Skin epidermis (tissue), 12 donors: Measurements from ENCODE around the gene XRCC5.
"Not testable (repeated sequence)": the region's sequence is repeated elsewhere in the genome, so short reads cannot be mapped to it uniquely, and the experiment has no call there.

Experiments used
- H3K27ac ChIP-seq, 21 experiments: fragments of 200-600 bp; sonication (generic) in 11 of 21; one replicate each; pipeline ENCODE4 v1.5.0; 2020; ENCODE audit warnings: mild to moderate bottlenecking in 3 of 21, inconsistent platforms in 2 of 21, moderate library complexity in 2 of 21
- H3K4me3 ChIP-seq, 7 experiments: fragments of 200-600 bp; sonication (generic) in 2 of 7; one replicate each; pipeline ENCODE4 v1.5.0; 2020; ENCODE audit warnings: inconsistent platforms in 2 of 7, mild to moderate bottlenecking in 2 of 7, moderate library complexity in 1 of 7

The XRCC5 gene

DNA sequence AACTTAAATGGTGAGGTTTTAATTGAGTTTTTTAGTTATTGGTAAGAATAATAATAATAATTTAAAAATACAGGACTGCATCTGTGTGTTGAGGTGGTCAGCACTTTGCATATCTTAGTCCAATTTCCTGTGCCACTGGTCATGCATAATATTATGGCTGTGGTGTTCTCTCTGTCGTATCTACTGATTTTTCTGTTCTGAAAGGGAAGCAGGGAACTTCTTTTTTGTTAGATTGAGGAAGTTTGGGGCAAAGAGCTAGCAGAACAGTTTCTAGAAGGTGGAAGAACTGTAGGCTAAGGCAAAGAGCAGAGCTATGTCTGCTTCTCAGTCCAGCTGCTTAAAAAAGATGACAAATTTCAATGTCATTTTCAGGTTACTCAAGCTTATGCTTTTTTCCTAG lies 74.3 kb downstream of the XRCC5 start:
- H3K4me3 ChIP-seq: no peak overlapping the region
- peak overlapping the region in 3 of 21 experiments; percentile 10 to 37 (median 26) for H3K27ac ChIP-seq

DNA sequence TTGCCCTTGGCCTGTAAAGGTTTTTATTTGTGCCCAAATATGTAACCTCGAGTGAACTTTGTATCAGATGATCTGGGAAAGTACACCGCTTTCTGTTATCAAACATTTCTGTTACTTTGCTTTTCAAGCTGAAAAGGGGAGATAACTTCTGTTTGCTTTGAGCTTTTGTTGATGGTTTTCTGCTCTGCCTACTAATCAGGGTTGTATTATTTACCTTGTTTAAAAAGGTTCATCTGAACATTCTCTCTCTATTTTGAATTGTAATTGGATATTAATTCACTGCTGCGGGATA lies 79.4 kb downstream of the XRCC5 start:
- Histone ChIP-seq H3K27ac (peak overlapping the region in 7 of 21 experiments; percentile 10 to 40 (median 26)), H3K4me3 (no peak overlapping the region)

DNA sequence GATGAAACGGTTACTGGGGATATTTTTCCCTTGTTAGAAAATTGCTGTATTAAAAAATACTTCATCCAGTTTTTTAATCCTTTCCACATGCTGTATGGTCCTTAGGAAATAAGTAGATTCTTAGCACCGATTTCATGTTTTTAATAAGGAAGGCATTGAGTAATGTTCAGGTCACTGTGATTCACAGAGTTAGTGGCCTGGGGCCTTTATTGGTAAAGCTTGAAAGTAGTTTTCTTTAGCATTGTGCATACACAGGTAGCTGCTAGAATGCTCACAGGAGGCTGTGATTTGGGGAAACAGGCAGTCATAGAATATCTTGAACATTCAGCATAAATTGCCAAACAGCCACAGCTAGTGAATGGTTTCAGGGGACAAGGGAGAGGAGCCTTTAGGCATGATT lies 79.8 kb downstream of the XRCC5 start:
- Histone ChIP-seq H3K27ac (peak overlapping the region in 6 of 21 experiments; percentile 1 to 46 (median 30)), H3K4me3 (no peak overlapping the region)

DNA sequence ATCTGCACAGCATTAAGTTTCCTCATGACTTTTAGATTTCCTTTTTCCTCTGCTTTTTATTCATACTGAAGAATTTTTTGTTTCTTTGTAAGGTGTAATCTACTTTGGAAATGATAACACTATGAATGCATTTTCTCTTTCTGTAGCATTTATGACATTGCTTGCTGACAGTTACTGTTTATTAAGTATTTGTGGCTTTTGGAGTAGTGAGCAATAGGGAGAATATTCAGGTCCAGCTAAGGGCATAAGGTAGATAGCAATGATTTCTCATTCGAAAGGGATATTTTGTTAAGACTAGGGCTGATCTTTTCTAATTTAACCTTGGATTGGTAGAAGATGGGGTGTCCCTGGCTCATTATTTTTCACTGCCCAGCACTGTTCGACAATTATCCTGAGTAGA lies 80.3 kb downstream of the XRCC5 start:
- H3K27ac ChIP-seq: peak overlapping the region in 4 of 21 experiments; percentile 1 to 46 (median 18)
- H3K4me3 ChIP-seq: no peak overlapping the region

DNA sequence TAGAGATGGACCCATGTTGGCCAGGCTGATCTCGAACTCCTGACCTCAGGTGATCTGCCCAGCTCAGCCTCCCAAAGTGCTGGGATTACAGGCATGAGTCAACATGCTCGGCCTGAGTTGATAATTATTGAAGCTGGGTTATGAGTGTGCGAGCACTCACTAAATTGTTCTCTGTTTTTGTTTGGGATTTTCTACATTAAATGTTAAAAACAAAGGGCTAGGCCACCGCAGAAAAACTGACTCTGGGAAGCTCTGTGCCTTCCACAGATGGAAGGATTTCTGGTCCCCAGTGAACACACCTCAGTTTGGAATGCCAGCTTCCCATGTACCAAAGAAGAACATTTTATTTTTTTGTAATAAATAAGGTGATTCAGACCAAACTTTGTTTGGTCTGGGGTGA lies 83.0 kb downstream of the XRCC5 start:
- Histone ChIP-seq H3K4me3 (no peak overlapping the region), H3K27ac (no peak overlapping the region)

DNA sequence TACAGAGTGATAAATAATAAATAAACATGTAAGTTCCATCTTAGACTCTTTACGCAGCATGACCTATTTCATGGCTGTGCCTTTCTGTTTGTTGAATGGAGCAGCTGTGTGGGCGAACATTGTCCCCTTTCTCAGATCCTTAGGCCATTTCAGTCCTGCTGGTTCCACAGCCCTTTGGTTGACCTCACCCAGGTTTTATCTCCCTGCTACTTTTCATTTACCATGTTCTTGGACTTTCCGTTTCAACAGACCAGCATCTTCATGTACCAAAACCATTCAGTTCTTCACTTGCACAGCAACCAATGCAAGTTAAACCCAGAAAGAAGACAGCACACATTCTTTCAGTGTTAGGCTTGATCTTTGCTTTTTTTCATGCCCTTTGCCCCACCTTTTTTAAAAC lies 83.8 kb downstream of the XRCC5 start:
- no peak overlapping the region for H3K27ac ChIP-seq
- H3K4me3 ChIP-seq: no peak overlapping the region

DNA sequence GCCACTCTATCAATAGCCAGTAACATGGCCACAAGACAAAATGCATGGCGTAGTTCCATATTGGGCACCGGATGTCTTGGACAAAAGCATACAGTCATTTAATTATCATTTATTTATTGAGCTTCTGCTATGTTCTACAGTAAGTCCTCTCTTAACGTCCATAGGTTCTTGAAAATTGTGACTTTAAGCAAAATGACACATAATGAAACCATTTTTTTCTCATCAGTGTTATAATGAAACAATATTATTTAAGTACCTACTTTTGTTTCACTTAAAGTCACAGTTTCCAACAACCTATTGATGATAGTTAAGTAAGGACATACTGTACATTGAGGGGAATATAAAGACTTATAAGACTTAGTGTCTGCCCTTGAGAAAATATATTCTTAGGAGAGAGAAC lies 84.9 kb downstream of the XRCC5 start:
- Histone ChIP-seq H3K4me3 (no peak overlapping the region), H3K27ac (no peak overlapping the region)

DNA sequence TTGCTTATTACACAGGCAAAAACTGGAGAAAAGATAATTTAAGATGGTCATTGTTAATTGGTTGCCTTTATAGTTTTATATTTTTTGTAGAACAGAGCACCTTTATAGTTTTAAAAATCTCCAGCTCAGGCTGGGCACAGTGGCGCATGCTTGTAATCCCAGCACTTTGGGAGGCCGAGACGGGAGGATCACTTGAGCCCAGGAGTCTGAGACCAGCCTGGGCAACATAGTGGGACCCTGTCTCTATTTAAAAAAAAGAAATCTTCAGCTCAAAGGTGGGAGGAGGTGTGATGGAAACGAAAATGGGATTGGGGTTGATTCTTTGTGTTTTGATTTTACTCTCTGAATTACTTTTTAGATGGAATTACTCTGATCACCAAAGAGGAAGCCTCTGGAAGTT lies 85.4 kb downstream of the XRCC5 start:
- Histone ChIP-seq H3K4me3 (no peak overlapping the region), H3K27ac (peak overlapping the region in 1 of 21 experiments; percentile 54)

DNA sequence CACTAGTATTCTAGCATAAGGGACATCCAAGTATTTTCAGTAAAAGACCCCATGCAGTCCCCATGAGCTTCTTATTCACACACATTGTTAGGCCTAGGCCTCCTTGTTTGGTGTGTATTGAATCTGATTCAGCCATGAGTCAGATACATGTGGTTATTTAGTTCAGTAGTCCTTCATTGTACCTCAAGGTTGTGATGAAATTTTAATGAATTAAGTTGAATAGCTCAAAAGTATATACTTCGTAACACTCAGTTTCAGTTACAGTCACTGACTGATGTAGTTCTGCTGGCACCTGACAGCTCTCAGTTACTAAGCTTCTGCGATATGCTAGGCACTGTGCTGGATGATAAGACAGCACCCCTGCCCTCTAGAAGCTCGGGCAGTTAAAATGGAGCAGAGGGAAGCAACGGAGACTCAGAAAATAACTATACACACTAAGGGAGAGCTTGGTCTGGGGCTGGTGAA lies 86.4 kb downstream of the XRCC5 start:
- Histone ChIP-seq H3K4me3 (no peak overlapping the region), H3K27ac (peak overlapping the region in 2 of 21 experiments; percentile 5 to 53)

DNA sequence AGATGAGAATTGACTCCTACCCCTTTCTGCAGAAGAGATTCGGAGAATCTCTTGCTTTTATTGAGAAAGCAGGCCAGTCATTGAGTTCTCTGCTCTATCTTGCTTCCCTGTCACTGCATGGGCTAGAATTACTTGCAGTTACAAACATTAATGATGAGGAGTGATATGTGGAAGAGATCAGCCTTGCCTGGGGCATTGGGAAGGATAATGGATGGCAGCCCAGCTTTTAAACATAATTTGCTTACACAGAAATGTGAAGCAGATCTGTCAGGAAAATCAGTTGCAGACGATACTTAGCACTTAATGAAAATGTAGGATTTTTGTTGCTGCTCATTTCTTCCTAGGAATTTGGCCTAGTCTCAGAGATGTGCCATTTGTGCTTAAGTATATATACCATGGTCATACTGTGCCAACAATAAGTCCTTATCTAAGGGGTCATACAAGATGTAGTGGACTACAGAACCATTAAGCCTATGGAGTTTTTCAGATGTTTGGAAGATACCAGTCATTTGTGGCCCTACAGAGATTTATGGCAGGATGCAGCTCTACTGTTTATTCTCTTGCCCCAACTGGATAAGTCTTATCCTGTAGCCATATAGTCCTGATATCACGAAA lies 92.7 kb downstream of the XRCC5 start:
- no peak overlapping the region for H3K4me3 ChIP-seq
- H3K27ac ChIP-seq: no peak overlapping the region

DNA sequence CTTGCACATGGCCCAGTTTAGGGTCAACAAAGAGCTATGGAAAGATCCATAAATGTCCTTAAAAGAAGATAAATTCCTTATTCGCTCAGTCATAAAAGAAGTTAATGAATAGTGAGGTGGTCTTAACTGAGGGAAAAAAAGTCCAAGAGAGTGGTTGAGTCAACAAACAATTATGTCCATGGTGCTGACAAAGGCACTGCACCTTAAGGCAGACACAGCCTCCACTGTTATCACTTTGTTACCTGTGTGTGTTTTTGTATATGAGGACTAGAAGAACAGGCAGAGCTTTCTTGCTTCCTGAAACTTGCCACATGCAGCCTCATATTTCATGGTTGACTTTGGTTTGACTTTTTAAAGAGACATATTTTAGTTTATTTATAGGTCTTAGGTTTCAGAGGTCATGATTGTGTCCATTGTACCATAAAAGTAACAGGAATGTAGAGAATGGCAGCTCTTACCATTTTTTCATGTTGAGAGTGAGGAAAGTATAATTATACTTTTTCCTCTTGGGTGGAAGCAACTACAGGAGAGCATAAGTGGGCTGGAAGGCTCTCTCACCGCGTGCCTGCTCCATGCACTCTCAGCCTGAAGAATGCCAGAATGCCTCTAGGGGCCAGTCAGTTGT lies 93.6 kb downstream of the XRCC5 start:
- Histone ChIP-seq H3K4me3 (no peak overlapping the region), H3K27ac (no peak overlapping the region)

DNA sequence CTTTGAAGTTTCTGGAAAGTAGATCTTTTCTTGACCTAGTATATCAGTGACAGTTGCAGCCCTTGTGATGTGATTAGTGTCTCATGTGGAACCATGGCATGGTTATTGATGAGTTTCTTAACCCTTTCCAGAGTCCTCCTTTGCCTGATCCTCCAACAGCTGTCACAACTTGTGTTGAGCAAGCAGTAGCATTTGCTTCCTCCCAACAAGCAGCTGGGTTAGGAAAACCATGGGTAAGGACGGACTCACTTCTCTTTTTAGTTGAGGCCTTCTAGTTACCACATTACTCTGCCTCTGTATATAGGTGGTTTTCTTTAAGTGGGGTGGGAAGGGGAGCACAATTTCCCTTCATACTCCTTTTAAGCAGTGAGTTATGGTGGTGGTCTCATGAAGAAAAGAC lies 96.3 kb downstream of the XRCC5 start:
- no peak overlapping the region for H3K4me3 ChIP-seq
- no peak overlapping the region for H3K27ac ChIP-seq

DNA sequence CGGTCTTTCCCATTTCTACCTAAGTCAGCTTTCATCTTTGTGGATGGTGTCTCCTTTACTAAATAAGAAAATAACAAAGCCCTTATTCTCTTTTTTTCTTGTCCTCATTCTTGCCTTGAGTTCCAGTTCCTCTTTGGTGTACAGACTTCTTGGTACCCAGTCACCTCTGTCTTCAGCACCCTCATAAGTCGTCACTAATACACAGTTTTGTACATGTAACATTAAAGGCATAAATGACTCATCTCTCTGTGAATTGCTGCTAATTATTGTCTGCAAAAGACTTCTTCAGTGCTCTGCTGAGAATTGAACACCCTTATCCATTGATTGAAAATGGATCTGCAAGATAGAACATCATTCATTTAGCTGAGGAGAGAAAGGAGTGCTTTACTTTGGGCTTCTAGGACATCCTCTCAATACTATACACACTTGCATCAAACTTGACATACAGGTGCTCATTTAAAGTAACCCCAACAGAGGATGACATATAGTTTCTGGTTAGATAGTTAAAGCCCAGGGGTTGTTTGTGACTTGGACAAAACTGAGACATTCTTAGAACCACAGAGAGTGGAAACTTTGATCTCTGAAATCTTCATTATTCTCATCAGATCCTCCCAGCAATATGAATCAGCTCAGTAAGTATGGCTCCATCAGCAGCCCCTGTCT lies 97.0 kb downstream of the XRCC5 start:
- Histone ChIP-seq H3K27ac (no peak overlapping the region), H3K4me3 (no peak overlapping the region)

DNA sequence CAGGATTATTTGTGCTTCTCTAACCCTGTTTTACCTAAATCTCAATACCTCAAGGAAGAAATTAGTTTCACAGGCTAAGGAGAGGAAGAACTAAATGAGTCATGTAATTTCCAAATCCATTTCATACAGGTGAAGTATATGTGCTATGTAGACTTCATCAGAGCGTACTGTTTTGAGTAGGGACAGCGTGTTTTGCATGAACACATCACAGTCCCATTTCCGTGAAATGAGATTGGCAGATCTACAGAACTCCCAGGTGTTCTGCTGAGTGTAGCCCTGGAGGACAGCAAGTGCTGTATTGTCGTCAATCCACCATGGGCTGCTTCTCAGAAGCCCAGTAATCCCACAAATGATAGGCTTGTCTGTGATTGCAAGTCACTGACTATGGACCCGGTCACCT lies 97.7 kb downstream of the XRCC5 start:
- no peak overlapping the region for H3K4me3 ChIP-seq
- no peak overlapping the region for H3K27ac ChIP-seq

DNA sequence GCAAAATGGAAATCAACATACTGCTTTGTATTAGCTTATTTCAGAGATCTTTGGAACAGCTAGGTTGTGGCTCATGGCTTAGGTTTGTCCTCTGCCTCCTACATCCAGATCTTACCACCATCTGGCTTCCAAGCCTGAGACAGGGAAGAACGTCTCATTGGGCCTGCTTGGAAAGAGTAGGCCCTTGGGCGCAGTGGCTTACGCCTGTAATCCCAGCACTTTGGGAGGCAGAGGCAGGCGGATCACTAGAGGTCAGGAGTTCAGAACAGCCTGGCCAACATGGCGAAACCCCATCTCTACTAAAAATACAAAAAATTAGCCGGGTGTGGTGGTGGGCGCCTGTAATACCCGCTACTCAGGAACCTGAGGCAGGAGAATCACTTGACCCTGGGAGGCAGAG lies 99.5 kb downstream of the XRCC5 start:
- H3K27ac ChIP-seq, H3K4me3 ChIP-seq: not testable (repeated sequence)

DNA sequence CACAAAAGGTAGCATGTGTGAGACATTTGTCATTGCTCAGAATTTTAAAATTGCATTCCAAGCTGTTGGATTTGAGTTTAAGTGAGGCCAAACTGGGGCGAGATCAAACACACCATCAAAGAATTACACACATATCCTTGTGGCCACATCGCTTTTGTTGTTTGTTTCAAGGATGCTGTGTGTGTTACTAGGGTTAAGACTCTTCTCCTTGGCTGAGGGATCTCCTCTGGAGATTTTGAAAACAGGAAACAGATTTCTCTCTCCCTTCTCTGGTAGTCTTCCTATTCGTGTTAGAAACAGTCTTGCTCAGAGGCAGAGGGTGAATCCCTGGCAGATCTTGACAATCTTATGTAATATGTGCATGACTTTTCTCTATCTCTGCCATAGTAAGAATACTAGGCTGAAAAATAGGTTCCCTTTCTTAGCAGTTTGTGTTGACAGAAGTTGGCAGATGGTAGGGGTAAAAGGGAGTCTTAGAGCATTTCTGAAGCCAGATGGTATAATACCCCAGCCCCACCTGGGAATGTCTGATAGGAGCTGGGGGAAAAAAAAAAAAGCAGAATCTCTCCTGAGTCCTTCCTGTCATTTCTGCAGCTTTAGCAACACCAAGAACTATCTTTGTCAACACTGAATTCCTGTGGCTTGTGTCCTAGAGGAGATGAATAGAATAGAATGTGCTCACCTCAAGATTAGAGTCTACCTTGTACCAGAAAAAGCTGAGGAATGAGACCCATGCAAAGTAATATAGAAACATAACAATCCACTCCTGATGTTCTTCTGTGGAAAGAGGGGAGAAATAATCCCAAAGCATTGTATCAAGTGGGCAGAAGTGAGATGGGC lies 101.8 kb downstream of the XRCC5 start:
- Histone ChIP-seq H3K4me3 (no peak overlapping the region), H3K27ac (peak overlapping the region in 3 of 21 experiments; percentile 12 to 26 (median 22))

DNA sequence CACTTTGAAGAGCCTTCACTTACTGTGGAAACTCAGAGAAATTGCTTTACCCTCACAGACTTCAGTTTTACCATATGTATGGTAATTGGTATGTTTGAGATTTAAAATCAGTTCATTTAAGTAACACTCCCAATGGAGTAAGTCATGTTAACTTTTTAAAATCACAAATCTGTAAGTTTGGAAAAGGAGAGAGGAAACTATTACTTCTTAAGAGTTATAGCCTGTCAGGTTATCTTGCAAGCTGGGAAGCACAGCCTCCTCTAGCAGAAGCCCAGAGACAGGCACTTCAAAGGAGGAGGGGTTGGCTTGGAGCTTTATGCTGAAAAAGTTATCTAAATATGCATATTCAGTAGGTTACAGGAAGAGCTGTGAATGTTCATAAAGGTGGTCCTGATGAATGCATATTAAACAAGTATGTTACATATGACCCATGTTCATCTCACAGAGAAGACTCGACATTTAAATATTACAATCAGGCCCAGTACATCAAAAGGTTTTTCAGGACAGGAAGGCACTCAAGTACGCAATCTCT lies 102.5 kb downstream of the XRCC5 start:
- H3K27ac ChIP-seq: peak overlapping the region in 2 of 21 experiments; percentile 12 to 22

DNA sequence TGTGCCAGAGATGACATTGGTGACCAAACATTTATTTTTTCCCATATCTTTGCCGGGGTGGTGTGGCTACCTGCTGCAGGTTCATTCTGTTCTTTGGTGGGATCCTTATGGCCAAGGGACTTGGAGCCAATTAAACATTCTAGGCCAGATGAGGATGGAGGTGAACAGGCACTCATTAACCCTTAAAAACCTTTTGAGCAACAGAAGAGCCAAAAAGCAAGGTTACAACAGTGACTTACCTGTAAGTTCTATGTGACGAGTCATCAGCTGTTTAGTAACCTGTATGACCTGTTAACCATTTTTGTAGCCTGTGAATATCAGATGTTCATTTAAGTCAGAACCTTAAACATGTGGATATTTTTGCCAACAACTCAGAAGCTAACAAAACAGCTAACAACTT lies 105.6 kb downstream of the XRCC5 start:
- Histone ChIP-seq H3K4me3 (no peak overlapping the region), H3K27ac (no peak overlapping the region)

More for the DNA sequence above, 102.5 kb downstream of the XRCC5 start:
- H3K4me3 ChIP-seq: no peak overlapping the region

DNA sequence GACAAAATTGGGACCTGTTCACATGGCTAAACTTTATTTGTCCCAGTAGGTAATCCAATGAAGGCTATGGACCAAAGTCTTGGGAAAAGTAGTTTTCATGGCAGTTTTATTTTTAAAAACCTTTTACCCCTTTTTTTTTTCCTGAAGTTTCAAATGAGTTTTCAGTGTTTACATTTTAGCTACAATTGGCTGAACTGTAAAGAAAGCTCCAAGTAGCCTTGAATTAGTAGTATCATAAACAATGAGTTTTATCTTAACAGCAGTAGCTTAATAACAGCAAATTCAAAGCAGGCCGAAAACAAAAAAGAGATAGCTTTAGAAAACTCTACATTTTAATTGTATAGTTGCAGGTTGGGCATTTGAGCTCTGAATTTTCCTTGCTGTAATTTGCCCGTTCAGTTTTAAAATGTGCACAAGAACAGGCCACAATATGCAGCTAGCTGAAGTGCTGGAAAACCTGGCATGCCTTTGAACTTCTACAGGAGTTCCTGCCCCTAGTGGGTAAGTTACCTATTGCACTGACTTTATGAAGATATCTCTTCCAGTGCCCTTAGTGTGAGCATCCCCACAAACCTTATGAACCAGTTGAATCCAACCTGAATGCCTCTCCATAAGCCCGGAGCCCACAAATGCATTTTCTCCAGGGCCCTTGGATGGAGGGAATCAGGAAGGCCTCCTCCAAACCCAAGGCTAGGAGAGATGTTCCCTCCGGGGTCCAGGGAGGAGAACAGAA lies 106.7 kb downstream of the XRCC5 start:
- Histone ChIP-seq H3K4me3 (no peak overlapping the region), H3K27ac (no peak overlapping the region)
